Right lobe of liver (tissue), 4 donors: ENCODE measurements around the gene SPRING1.
A peak's percentile ranks its signal among the peaks of the same experiment; 100 is the strongest.

ENCODE experiments used
- CTCF ChIP-seq, 4 donors: fragments of 200-600 bp in 3 of 4; fragments of 450-650 bp in 1 of 4; IDR thresholded peaks; one replicate each; pipeline versions ENCODE4 v1.5.1 to v1.8.0; 2016 to 2022; ENCODE audit warnings: antibody characterized with exemption in 4 of 4, mild to moderate bottlenecking in 2 of 4
- POLR2A ChIP-seq: fragments of 450-650 bp; IDR thresholded peaks from one replicate; pipeline ENCODE4 v1.6.1; 2017; ENCODE audit warnings: antibody characterized with exemption, mild to moderate bottlenecking
- donor health status: DM: no; HTN: no; CAD: no.
- donor health status: DM: no; HTN: no; CAD: no.
- donor health status: DM: no; HTN: yes; CAD: no.

- TF ChIP-seq CTCF (IDR thresholded peaks at IDR 0.05) (peak; percentile 58 to 73 (median 69)), POLR2A (no peak)
Observed at GRCh38 chr12:116708826-116709756, 28.8 kb downstream of the SPRING1 start.
